GM12865 (cell line): ENCODE results near the gene TMEM44.

Source experiments
- DNase-seq: peaks from one replicate; pipeline ENCODE4 v3.0.0; 2010; ENCODE audit warnings: low read depth
- H3K4me3 ChIP-seq: 2 replicates; pipeline ENCODE4 v1.5.1; 2011; ENCODE audit warnings: mild to moderate bottlenecking, low read depth, low read length, control low read depth
- TF ChIP-seq, protein P1 (sequence below): IDR thresholded peaks from 2 replicates; pipeline ENCODE4 v1.5.1; 2011; ENCODE audit warnings: low read length, control low read depth, low read depth, inconsistent platforms; ENCODE audit not compliant: insufficient read depth; ENCODE audit errors: missing control alignments

The TMEM44 gene

DNA sequence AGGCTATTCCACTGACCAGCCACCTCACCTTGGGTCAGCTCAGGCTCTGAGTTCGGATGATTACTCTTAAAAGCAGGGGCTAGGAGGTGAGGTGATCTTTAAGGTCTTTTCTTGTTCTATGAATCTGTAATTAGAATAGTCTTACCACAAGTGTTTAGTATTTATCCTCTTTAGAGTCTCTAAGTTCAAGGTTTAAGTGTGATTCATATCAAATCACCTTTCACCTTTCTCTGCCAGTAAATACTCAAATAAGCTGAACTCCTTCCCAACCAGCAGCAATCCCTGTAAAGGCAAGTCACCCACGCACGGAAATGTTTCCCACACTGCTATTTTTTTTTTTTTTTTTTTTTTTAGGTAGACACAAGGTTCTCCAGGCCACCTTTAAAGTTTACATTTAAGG, 14.5 kb upstream of the TMEM44 start:
- TF ChIP-seq, protein P1, sequence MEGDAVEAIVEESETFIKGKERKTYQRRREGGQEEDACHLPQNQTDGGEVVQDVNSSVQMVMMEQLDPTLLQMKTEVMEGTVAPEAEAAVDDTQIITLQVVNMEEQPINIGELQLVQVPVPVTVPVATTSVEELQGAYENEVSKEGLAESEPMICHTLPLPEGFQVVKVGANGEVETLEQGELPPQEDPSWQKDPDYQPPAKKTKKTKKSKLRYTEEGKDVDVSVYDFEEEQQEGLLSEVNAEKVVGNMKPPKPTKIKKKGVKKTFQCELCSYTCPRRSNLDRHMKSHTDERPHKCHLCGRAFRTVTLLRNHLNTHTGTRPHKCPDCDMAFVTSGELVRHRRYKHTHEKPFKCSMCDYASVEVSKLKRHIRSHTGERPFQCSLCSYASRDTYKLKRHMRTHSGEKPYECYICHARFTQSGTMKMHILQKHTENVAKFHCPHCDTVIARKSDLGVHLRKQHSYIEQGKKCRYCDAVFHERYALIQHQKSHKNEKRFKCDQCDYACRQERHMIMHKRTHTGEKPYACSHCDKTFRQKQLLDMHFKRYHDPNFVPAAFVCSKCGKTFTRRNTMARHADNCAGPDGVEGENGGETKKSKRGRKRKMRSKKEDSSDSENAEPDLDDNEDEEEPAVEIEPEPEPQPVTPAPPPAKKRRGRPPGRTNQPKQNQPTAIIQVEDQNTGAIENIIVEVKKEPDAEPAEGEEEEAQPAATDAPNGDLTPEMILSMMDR: no peak
- DNase-seq: no peak
- H3K4me3 ChIP-seq: no peak overlapping the region

DNA sequence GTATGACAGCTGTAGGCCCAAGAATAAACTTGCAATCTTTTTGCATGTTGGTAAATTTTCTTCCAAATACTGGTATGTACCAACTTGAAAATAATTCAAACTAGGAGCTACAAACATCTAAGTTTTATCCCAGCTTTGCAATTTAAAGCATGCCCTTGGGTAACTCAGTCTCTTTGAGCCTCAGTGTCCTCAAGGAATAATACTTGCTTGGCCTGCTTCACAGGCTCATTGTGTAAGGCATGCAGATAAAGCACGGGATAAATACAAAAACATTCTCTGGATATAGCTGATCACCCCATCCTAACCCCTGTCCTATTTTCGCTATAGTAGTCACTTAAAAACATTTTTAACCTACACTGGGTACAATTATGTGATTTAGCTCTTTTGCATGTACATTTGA, 9.6 kb upstream of the TMEM44 start:
- TF ChIP-seq, protein P1: no peak

DNA sequence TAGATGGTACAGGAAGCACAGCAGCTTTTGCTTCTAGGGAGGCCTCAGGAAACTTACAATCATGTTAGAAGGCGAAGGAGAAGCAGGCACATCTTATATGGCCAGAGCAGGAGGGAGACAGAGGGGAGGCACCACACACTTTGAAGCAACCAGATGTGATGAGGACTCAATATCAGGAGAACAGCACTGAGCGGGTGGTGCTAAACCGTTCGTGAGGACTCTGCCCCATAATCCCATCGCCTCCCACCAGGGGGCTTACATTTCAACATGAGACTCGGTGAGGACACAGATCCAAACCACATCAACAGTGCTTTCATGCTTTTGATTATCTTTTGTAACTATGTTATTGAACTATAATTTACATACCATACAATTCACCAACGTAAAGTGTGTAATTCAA, 7.6 kb upstream of the TMEM44 start:
- TF ChIP-seq, protein P1: peak; percentile 19
- peak; percentile 31 for DNase-seq
- no peak overlapping the region for H3K4me3 ChIP-seq

More for the DNA sequence above, 9.6 kb upstream of the TMEM44 start:
- no peak for DNase-seq
- no peak overlapping the region for H3K4me3 ChIP-seq

DNA sequence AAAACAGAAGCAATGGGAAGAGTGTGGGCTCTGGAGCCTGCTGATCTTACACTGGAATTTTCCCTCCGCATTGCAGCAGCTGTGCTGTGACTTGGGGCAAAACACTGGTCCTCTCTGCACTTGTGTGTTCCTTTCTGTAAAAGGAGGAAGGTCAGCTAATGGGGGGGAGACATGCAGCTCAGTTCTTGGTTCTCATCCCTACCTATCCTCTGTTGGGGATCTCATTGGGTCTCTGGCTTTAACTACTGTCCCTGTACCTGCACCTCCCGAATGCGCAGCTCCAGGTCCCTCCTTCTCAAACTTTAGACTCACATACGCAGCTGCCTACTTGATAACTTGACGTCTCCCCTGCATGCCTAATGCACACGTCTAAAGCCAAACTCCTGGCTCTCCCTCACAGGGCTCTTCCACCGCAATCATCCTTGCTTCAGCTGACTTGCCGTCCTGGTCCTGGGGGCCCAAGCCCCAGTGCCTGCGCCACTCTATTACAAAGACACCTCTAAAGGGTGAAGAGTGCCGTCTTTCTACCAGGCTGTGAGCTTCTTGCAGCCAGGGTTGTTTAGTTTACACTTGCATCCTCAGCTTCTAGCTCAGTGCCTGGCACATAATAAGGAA, 5.9 kb upstream of the TMEM44 start:
- TF ChIP-seq, protein P1: no peak
- no peak for DNase-seq
- no peak overlapping the region for H3K4me3 ChIP-seq

- H3K4me3 ChIP-seq: no peak overlapping the region
- DNase-seq: no peak
- TF ChIP-seq, protein P1: no peak
Observed at GRCh38 chr3:194637541-194638400, 4.6 kb upstream of the TMEM44 start.

GRCh38 chr3:194637066-194637465, 3.8 kb upstream of the TMEM44 start:
- no peak overlapping the region for H3K4me3 ChIP-seq
- no peak for DNase-seq
- TF ChIP-seq, protein P1: no peak
